NT2/D1 (cell line): ENCODE data around the gene CNIH3.

Experiments
- SUZ12 ChIP-seq: IDR thresholded peaks from 2 replicates; pipeline ENCODE4 v1.6.1; 2011; ENCODE audit not compliant: insufficient read length, insufficient read depth; ENCODE audit errors: extremely low read depth
- YY1 ChIP-seq: IDR thresholded peaks from 2 replicates; pipeline ENCODE4 v1.6.1; 2011; ENCODE audit not compliant: insufficient read length, insufficient read depth
- ZNF274 ChIP-seq: IDR thresholded peaks from 2 replicates; pipeline ENCODE4 v1.6.1; 2011; ENCODE audit warnings: mild to moderate bottlenecking, low read depth, low read length

DNA sequence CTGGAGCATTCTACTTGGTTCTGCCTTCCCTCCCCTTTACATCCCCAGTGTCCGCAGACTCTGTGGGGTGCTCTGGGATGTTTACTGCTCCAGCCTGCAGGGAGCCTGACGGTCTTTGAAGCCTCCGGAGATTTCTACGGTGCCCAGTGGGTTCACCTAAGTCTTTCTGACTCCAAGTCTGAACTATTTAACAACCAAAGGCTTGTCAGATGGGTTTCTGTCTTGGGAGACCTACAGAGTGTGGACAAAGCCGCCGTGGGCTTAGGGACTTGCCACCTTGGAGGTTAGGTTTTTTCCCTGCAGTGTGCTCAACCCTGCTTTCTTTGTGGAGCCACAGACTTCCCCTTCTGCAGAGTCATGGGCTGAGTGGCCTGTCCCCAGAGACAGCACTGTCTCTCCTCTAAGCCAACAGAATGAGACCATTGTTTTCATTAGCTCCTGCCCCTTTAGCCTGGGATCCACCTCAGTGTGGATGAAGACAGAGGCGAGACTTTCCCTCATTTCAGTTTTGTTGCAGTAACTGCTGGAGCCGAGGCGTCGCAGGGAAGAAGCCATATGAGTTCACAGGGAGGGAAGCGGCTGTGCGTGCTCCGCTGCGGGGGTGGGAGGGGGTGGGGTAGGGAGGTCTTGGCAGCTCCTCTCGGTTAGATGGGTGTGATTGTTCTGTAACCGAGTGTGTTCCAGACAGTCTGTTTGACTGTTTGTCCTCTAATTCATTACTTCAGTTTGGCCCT, 120.7 kb downstream of the CNIH3 start:
- no peak for TF ChIP-seq ZNF274
- TF ChIP-seq SUZ12: no peak
- TF ChIP-seq YY1: no peak
